ENCODE measurements around the gene GALNT9.
"Not testable (repeated sequence)": the region's sequence is repeated elsewhere in the genome, so short reads cannot be mapped to it uniquely, and the experiment has no call there.

GALNT9 gene

DNA sequence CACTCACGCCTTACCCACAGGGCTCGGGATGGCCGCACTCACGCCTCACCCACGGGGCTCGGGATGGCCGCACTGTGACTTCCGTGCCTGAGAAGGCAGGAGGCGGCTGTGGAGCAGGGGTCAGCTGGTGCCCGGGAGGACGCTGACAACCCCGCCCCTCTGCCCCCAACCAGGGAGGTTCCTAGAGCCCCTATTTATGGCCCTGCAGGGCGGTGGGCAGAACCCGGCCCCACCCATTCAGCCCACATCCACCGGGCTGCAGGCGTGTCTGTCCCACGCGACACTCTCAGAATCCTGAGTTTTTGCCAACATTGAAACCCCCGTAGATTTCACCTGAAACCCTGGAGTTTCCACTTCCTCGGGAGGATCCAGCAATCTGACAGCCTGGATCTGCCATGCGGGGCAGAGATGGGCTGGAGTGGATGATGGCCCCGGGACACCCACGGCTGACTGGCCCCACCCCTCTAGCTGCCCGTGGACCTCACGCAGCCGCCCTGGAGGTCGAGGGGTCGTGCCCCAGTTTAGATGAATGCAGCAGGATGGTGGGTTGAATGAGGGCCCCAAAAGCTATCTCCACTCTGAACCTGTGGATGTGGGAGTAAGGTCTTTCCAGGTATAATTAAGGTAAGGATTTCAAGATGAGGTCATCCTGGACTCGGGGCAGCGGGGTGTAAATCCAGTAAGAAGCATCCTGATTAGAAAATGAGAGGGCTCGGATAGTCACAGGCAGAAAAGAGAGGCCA lies 20.4 kb downstream of the GALNT9 start:
- no peak for DNase-seq (ENCODE audit: low spot score)
- TF ChIP-seq, protein P1, sequence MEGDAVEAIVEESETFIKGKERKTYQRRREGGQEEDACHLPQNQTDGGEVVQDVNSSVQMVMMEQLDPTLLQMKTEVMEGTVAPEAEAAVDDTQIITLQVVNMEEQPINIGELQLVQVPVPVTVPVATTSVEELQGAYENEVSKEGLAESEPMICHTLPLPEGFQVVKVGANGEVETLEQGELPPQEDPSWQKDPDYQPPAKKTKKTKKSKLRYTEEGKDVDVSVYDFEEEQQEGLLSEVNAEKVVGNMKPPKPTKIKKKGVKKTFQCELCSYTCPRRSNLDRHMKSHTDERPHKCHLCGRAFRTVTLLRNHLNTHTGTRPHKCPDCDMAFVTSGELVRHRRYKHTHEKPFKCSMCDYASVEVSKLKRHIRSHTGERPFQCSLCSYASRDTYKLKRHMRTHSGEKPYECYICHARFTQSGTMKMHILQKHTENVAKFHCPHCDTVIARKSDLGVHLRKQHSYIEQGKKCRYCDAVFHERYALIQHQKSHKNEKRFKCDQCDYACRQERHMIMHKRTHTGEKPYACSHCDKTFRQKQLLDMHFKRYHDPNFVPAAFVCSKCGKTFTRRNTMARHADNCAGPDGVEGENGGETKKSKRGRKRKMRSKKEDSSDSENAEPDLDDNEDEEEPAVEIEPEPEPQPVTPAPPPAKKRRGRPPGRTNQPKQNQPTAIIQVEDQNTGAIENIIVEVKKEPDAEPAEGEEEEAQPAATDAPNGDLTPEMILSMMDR (IDR thresholded peaks at IDR 0.05; ENCODE audit: extremely low read depth, missing control alignments): no peak

DNA sequence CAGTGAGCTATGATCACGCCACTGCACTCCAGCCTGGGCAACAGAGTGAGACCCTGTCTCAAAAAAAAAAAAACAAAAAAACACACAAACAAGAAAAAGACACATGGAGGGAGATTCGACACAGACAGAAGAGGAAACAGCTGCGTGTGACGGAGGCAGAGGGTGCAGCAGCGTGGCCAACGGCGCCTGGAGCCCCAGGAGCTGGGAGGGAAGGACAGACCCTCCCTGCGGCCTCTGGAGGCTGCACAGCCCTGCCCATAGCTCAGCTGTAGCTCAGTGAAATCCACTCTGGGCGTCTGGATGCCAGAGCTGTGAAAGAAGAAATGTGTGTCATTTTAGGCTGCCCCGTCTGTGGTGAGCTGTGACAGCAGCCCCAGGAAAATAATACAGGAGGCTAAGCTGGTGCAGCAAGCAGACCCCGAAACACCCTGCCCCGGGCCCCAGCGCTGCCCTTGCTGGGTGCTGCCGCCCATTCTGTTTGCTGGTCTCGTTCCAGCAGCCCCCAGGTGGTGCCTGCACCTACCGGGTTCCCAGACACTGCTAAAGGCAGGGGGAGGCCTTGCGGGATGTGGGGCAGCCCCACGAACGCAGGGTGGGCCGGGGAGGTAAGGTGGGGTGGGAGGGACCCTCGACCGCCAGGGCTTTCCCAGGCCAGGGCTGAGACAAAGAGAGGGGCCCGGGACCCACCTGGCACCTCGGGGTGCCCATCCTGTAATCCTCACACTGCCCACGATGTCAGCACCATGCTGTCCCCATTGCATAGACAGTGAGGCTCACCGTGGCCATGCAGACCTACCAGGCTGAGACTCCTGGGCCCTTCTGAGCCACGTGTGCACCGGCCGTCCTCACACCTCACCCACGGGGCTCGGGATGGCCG lies 21.2 kb downstream of the GALNT9 start:
- DNase-seq (ENCODE audit: low spot score): no peak
- TF ChIP-seq, protein P1 (IDR thresholded peaks at IDR 0.05; ENCODE audit: extremely low read depth, missing control alignments): no peak

DNA sequence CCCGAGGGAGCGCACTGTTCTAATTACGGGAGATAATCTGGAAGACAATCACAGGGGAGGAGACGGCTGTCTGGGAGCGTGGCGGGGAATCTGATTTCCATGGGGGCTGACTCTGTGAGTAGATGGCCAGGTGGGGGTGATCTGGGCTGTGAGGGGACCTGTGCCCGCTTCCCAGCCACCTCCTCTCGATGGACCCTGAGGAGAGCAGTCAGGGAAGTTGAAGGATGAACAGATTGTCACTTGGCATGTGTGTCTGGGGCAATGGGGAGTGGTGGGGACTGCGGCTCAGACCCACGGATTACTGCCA lies 22.6 kb downstream of the GALNT9 start:
- TF ChIP-seq, protein P1 (IDR thresholded peaks at IDR 0.05; ENCODE audit: extremely low read depth, missing control alignments): no peak

DNA sequence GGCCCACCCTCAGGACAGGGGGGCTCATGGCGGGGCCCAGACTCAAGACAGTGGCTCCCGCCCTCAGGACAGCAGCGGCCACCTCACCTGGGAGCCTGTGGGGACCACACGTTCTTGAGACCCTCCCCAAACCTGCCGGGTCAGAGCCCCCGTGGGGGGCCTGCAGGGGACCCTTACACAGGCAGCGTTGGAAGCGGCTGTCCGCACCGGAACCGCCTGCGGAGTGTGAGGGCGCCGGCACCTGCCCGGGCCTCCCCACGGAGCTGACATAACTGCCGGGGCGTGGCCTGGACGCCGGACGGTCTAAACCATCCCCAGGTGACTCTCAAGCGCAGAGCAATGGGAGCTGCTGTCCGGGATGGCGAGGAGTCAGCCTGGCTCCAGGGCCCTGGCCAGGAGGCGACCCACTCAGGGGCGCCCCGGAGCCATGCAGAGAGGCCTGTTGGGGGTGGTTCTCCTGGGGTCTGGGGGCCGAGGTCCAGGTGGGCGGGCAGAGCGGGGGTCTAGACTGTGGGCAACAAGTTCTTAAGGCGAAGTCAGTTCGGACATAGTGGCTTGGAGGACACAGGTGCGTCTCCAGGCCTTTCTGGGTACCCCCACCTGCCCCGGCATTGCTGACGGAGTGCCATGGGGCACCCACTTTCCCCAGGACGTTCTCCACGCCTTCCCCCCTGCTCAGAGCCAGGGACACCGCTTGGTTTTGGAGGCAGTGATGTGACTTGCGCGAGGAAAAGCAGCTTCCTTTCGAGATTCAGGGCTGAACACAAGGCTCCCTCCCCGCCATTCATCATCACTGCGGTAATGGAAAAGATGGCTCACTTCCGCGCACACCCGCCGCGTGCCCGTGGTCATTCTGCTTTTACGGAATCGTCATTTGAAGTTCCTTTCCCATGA lies 23.2 kb downstream of the GALNT9 start:
- TF ChIP-seq, protein P1 (IDR thresholded peaks at IDR 0.05; ENCODE audit: extremely low read depth, missing control alignments): no peak
- DNase-seq (ENCODE audit: low spot score): no peak

More for the DNA sequence above, 22.6 kb downstream of the GALNT9 start:
- no peak for DNase-seq (ENCODE audit: low spot score)

DNA sequence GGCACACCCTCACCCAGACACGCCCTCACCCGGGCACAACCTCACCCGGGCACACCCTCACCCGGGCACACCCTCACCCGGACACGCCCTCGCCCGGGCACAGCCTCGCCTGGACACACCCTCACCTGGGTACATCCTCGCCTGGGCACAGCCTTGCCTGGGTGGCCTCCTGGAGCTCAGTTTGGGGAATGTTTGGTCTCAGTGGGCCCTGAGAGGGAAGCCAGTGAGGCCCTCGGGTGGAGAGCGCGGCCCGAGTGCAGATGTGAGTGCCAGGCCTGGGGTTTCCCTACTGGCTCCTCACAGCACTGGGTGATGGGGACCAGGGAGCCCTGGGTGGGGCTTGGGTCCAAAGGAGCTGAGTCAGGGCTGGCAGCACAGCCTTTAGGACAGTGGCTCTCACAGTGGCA lies 23.8 kb downstream of the GALNT9 start:
- TF ChIP-seq, protein P1 (IDR thresholded peaks at IDR 0.05; ENCODE audit: extremely low read depth, missing control alignments): no peak
- no peak for DNase-seq (ENCODE audit: low spot score)

DNA sequence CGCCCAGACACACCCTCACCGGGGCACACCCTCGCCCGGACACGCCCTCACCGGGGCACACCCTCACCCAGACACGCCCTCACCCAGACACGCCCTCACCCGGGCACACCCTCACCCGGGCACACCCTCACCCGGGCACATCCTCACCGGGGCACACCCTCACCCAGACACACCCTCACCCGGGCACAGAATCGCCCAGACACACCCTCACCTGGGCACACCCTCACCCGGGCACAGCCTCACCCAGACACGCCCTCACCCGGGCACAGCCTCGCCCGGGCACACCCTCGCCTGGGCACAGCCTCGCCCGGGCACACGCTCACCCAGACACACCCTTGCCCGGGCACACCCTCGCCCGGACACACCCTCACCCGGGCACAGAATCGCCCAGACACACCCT lies 24.5 kb downstream of the GALNT9 start:
- DNase-seq (ENCODE audit: low spot score): not testable (repeated sequence)

DNA sequence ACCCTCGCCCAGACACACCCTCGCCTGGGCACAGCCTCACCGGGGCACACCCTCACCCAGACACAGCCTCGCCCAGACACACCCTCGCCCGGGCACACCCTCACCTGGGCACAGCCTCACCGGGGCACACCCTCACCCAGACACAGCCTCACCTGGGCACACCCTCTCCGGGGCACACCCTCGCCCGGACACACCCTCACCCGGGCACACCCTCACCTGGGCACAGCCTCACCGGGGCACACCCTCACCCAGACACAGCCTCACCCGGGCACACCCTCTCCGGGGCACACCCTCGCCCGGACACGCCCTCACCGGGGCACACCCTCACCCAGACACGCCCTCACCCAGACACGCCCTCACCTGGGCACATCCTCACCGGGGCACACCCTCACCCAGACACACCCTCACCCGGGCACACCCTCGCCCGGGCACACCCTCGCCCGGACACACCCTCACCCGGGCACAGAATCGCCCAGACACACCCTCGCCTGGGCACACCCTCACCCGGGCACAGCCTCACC lies 25.5 kb downstream of the GALNT9 start:
- DNase-seq (ENCODE audit: low spot score): not testable (repeated sequence)

Measured in GM20000 (cell line).